Measurements from ENCODE around the gene FRMD6. TPM values are rescaled to one million over a fixed set of nuclear protein-coding genes. Genes with fewer than 3 reads are reported as not detected.
A peak's percentile ranks its signal among the peaks of the same experiment; 100 is the strongest.

The FRMD6 gene
- total RNA-seq, 2 experiments from 2014 or later: 2.5 to 3.5 TPM

DNA sequence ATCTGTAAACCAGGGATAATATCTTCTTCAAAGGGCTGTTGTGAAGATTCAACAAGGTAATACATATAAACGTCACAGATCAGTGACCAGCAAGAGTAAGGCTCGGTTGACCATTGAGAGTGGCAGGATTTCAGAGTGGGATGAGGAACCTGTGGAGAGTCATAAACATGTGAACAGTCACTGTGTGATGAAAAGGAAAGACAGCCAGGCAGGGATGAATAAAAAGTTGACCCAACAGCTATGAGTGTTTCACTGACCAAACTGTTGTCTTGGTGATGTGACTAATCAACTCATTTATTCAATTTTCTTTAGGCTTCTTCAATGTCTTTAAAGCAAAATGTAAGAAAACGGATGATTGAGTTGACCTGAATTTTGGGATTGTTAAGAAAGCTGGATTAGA lies 8.6 kb upstream of the FRMD6 start:
- H3K36me3 Mint-ChIP-seq: no peaks in the 10 kb centered on the region
- ATAC-seq (ENCODE audit: low read depth): no peak
- no peaks in the 10 kb centered on the region for H3K9me3 Mint-ChIP-seq
- H3K27me3 Mint-ChIP-seq: peaks cover 10% of the 10 kb centered on the region
- POLR2A ChIA-PET: no interaction called here
- DNase-seq: no peak
- no peak overlapping the region for H3K27ac Mint-ChIP-seq
- no peak overlapping the region for H3K4me3 Mint-ChIP-seq
- no peaks in the 10 kb centered on the region for H3K4me1 Mint-ChIP-seq

DNA sequence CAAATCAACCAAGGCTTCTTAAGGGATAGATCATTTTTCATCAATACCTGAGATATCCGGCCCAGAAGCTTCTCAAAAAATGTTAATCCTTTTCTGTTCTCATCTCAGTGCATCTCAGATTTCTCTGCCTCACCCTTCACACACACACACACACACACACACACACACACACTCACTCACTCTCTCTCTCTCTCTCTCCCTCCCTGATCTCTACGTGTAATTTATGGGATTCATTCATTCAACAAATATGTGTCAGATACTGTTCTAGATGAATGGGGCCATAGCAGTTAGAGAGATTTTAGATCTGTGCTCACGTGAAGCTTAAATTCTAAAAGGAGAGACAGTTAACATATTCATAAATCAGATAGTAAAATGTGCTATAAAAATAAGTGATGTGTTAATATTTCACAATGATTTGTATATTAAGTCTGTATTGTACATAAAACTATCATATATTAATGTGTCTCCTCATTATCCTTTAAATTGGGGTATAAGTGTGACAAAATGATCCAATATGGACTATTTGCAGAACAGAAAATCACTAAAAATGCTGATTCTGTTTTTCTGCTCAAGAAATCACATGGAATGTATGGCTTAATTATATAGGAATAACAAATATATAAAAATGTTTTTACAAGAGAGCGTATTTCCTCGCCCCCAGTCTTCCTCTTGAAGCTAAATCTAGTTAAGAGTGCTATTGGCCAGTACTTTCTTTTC lies 7.3 kb upstream of the FRMD6 start:
- Mint-ChIP-seq H3K4me1 (no peaks in the 10 kb centered on the region), H3K36me3 (no peaks in the 10 kb centered on the region), H3K9me3 (no peaks in the 10 kb centered on the region), H3K27me3 (peaks cover 6% of the 10 kb centered on the region), H3K27ac (no peak overlapping the region), H3K4me3 (no peak overlapping the region)
- ATAC-seq (ENCODE audit: low read depth) (no peak), DNase-seq (no peak)
- POLR2A ChIA-PET: no interaction called here

DNA sequence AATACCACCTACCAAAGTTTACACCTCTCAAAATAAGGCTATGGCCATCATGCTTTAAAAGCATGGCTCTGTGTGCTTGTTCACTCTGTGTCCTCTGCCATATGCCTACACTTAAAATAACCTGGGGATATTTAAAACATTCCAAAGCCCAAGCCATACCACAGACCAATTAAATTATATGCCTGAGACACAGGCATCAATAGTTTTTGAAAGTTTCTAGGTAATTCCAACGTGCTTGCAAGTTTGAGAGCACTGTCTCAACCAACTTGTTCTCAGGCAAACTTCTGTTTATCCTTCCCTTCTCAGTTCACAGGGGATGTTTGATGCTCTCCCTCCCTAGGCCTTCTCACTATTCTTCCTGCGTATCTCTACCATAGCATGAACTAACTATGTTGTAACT lies 3.4 kb upstream of the FRMD6 start:
- no peaks in the 10 kb centered on the region for H3K9me3 Mint-ChIP-seq
- H3K36me3 Mint-ChIP-seq: no peaks in the 10 kb centered on the region
- ATAC-seq (ENCODE audit: low read depth) (no peak), DNase-seq (no peak)
- H3K4me1 Mint-ChIP-seq: peaks cover 10% of the 10 kb centered on the region
- no peak overlapping the region for H3K4me3 Mint-ChIP-seq
- no peak overlapping the region for H3K27ac Mint-ChIP-seq
- POLR2A ChIA-PET: no interaction called here
- H3K27me3 Mint-ChIP-seq: peaks cover 1% of the 10 kb centered on the region

DNA sequence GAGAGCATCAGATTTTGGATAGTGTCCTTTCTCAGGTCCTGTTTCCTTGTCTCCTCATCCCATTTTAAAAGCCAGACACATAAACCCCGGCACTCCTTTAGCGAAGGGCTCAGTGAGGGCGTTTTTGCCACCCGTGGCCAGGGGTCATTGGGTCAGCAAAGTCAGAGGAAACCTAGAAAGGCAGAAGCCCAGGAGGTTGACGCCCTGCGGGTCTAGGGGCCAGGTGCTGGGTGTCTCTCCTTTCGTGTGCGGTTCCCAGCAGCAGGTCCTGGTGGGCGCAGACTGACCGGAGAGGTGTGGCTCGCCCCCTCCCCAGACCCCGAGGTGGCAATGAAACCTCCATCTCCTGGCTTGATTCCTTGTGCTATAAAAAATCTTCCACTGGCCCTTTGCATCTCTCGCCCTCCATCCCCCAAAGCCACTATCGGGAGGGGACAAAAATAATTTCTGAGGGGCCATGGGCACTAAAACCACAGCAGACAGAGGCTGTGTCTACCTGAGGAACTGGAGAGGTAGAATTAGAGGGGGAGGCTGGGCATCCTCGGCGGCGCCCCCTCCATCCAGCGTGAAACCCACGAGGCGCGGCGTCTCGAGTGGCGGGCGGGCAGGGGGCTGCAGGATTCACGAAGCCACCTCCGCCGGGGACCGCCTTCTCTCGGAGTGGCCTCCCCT lies 858 bp upstream of the FRMD6 start:
- Mint-ChIP-seq H3K4me1 (peaks cover 16% of the 10 kb centered on the region), H3K27ac (peak overlapping the region; percentile 77), H3K4me3 (peak overlapping the region; percentile 74), H3K36me3 (no peaks in the 10 kb centered on the region), H3K9me3 (no peaks in the 10 kb centered on the region), H3K27me3 (peaks cover 2% of the 10 kb centered on the region)
- POLR2A ChIA-PET: interaction anchor here (0.5 to 1.6 kb wide), 2 partner anchors 92 to 125 kb away, joined by 3 to 4 read pairs; no protein-coding TSS in a partner anchor
- ATAC-seq (ENCODE audit: low read depth) (no peak), DNase-seq (peak; percentile 25)

DNA sequence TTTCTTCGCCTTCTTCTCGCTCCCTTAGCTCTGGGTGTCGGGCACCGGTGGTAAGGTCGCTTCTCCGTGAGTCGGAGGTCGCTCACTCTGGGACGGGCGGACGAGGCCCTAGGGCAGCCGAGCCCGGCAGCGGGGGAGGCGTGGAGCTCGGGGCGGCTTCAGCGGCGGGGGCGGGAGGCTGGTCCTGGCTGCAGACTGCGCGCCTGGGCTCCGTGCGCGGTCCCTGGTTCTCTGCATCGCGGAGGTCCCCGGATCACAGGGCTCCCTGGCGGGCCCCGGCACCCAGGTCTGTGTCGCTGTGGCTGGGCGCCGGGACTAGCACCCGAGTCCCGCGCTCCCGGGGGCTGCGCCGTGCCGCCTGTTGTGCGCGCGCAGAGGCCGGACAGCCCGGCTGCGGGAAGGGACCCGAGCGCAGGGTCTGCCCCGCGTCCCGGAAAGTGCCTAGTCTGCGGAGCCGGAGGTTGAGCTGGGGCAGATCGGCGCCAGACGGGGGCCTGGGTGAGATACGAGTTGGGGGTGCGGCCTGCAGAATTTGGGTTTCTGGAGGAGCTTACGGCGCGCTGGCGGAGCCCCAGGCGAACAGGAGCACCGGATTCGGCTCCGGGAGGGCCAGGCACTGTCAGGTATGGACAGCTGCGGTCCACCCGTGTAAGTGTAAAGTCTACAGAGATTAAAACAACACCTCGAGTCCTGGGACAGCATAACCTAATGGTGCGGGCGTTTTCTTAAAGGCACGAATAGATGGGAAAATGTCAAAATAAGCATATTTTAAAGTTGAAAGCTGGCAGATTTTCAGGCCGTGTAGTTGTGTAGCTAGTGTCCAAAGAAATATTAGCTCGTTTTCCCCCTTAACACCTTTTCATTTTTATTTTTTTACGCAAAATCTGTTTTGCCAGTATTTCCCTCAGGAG lies 713 bp downstream of the FRMD6 start:
- ATAC-seq (ENCODE audit: low read depth) (peak; percentile 53), DNase-seq (no peak)
- POLR2A ChIA-PET: interaction anchor here (0.7 to 1.6 kb wide), 5 partner anchors 10 to 558 kb away, joined by 3 to 8 read pairs (median 4); partner anchors contain the start of gene TRIM9
- Mint-ChIP-seq H3K4me3 (peak overlapping the region; percentile 85), H3K27me3 (peaks cover 11% of the 10 kb centered on the region), H3K36me3 (no peaks in the 10 kb centered on the region), H3K9me3 (no peaks in the 10 kb centered on the region), H3K4me1 (peaks cover 16% of the 10 kb centered on the region), H3K27ac (peak overlapping the region; percentile 63)

DNA sequence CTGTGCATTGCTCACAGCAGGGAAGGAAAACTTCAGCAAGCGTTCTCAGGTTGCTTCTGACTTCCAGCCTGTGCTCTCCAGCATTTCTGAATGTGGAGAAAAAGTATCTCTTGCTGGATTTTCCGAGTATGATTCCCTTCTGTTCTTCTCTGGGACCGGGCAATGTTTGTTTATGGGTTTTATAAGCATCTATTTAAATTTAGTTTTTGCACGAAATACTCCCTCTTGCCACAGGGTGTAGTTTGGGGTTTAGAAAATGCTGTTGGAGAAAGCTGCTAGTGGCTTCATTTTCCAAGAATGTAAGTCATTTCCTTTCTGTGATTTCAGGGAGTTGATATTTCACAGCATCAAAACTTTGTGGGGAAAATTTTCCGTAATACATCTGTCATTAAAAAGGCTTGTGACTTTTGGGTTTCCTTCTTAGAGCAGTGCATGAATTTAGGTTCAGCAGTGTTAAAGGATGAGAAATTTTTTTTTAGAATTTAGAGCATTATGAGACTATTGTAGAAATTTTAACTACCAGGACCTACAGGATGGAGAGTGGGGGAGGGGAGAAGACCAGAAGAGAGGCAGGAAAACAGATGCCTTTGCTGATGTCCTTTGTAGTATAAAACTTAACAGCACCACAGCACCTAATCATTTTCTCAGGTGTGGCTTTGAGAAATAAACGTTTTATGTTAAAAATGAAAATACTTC lies 1.5 kb downstream of the FRMD6 start:
- POLR2A ChIA-PET: interaction anchor here (1.0 to 1.5 kb wide), 3 partner anchors 9 to 559 kb away, joined by 4 to 8 read pairs (median 5); partner anchors contain the start of gene TRIM9
- H3K27me3 Mint-ChIP-seq: peaks cover 14% of the 10 kb centered on the region
- no peak for ATAC-seq (ENCODE audit: low read depth)
- H3K36me3 Mint-ChIP-seq: no peaks in the 10 kb centered on the region
- no peak overlapping the region for H3K27ac Mint-ChIP-seq
- DNase-seq: no peak
- H3K9me3 Mint-ChIP-seq: no peaks in the 10 kb centered on the region
- peaks cover 16% of the 10 kb centered on the region for H3K4me1 Mint-ChIP-seq
- peak overlapping the region; percentile 85 for H3K4me3 Mint-ChIP-seq

DNA sequence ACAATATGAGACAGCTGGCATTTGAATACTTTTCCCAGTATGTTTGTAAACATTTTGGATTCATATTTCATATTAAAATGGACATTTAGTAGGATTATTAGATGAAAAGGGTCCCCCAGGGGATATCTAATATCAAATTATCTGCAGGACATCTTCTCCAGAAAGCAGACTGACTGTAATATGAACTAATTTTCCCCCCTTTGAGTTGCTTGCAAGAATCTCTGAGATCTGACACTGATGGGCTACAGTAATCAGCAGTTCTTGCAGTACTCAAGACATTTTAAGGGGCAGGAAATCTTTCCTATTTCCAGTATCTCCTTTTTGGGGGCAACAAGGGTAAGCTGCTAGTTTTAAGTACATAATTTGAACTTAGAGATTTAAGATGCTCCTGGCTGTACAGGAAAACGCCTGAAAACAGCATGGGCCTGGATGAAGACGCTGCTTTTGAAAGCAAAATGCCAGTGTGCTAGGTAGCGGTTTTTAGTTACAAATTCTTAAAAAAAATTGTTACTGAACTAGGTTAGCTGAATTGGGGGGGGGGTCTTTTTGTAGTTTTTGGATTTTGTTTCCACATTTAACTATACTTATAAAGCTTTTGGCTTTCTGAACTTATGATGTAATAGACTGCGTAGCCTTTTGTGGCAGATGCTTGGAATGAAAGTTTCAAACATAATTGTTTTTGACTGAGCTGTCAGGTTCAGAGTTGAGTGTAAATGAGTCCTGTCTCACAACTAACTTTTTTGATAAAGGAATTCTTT lies 2.2 kb downstream of the FRMD6 start:
- Mint-ChIP-seq H3K27ac (no peak overlapping the region), H3K4me1 (peaks cover 16% of the 10 kb centered on the region), H3K4me3 (no peak overlapping the region), H3K36me3 (no peaks in the 10 kb centered on the region), H3K27me3 (peaks cover 17% of the 10 kb centered on the region), H3K9me3 (no peaks in the 10 kb centered on the region)
- no peak for ATAC-seq (ENCODE audit: low read depth)
- POLR2A ChIA-PET: interaction anchor here (1.4 kb wide), 1 partner anchor 8 kb away, joined by 4 read pairs; no protein-coding TSS in a partner anchor
- DNase-seq: no peak

DNA sequence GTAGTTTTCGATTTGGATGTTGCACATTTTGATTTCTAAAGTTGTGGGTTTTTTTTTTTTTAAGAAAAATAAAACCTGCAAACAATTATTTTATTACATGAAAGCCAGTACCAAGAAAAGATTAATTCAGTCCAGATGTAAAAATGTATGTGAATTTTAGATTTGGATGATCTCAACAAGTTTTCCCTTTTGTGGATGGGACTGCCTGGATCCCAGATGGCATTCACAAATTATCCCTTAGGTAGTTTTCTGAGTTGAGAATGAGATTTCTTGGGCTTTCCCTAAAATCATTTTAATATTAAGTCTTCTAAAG lies 2.8 kb downstream of the FRMD6 start:
- Mint-ChIP-seq H3K27me3 (peaks cover 17% of the 10 kb centered on the region), H3K4me1 (peaks cover 16% of the 10 kb centered on the region), H3K27ac (no peak overlapping the region), H3K4me3 (no peak overlapping the region), H3K9me3 (no peaks in the 10 kb centered on the region), H3K36me3 (no peaks in the 10 kb centered on the region)
- POLR2A ChIA-PET: no interaction called here
- DNase-seq (no peak), ATAC-seq (ENCODE audit: low read depth) (no peak)

DNA sequence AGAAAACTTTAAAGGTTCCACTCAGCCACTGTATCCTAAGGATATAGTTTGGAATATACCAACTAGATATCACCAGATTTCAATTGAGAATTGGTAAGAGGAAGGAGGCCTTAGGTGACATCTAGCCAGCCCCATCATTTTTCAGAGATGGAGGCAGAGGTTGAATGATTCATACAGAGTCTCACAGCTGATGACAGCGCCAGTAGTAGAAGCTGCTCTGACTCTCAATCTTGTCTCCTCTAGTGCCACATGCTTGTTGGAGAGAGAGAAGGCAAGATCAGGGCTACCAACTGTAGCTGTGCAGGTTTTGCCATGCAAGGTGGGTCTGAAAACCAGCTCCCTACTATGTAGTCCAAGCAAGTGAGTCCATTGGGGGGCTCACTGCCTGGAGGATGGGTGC lies 6.1 kb downstream of the FRMD6 start:
- Mint-ChIP-seq H3K4me3 (no peak overlapping the region), H3K36me3 (no peaks in the 10 kb centered on the region)

DNA sequence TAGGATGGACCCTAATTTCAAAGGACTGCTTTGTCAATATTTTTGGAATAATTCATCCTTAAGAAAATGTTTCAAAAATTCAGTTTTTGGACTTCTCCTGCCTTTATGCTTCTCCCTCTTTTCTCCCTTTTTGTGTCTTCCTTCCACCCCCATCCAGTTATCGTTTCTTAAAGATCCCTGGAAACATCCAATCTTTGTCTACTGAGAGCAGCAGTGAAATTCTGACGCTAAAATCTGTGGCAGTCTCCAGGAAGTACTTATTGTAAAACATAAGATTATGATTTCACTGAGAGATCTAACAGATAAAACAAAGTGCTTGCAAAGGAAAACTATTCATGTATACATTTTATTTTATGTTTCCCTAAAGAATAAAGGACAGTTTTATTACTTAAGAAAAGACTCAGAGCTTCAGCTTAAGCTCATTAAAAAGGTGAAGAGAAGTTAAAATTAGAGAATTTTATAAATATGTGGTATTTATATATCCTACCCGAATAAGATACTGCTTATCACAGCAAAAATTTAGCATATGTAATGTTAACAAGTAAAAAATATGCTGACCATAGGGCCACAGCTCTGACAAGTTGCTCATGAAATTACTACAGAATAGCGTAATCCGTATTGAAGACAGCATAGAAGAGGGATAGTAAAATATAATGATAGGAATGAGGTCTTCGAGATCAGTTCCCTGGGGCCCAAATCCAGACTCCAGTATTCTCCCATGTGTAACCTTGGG lies 6.9 kb downstream of the FRMD6 start:
- ATAC-seq (ENCODE audit: low read depth) (no peak), DNase-seq (no peak)
- Mint-ChIP-seq H3K27ac (no peak overlapping the region), H3K9me3 (peaks cover 2% of the 10 kb centered on the region), H3K36me3 (no peaks in the 10 kb centered on the region), H3K4me3 (no peak overlapping the region), H3K4me1 (peaks cover 4% of the 10 kb centered on the region), H3K27me3 (peaks cover 21% of the 10 kb centered on the region)
- POLR2A ChIA-PET: no interaction called here

More for the DNA sequence above, 6.1 kb downstream of the FRMD6 start:
- no peak for ATAC-seq (ENCODE audit: low read depth)
- DNase-seq: no peak
- no peak overlapping the region for H3K27ac Mint-ChIP-seq
- H3K9me3 Mint-ChIP-seq: no peaks in the 10 kb centered on the region
- POLR2A ChIA-PET: no interaction called here
- peaks cover 10% of the 10 kb centered on the region for H3K4me1 Mint-ChIP-seq
- peaks cover 21% of the 10 kb centered on the region for H3K27me3 Mint-ChIP-seq

DNA sequence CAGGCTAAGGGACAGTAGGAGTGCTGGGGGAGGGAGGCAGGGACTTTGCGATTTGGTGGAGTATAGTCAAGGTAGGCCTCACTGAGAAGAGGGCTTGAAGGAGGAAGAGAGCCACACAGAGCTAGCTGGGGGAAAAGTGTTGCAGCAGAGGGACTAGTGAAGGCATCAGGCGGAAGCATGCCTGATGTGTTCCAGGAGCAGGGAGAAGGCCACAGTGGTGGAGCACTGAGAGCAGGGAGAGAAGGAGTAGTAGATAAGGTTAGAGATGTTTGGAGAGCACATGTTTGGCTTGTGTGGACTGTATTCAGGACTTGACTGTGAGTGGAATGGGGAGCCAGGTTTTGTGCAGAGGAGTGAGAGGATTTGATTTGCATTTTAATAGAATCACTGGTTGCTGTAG lies 9.0 kb downstream of the FRMD6 start:
- no peak for ATAC-seq (ENCODE audit: low read depth)
- POLR2A ChIA-PET: no interaction called here
- peaks cover 2% of the 10 kb centered on the region for H3K36me3 Mint-ChIP-seq
- no peak overlapping the region for H3K27ac Mint-ChIP-seq
- peaks cover 3% of the 10 kb centered on the region for H3K9me3 Mint-ChIP-seq
- H3K4me1 Mint-ChIP-seq: no peaks in the 10 kb centered on the region
- H3K27me3 Mint-ChIP-seq: peaks cover 19% of the 10 kb centered on the region
- no peak for DNase-seq
- H3K4me3 Mint-ChIP-seq: no peak overlapping the region

DNA sequence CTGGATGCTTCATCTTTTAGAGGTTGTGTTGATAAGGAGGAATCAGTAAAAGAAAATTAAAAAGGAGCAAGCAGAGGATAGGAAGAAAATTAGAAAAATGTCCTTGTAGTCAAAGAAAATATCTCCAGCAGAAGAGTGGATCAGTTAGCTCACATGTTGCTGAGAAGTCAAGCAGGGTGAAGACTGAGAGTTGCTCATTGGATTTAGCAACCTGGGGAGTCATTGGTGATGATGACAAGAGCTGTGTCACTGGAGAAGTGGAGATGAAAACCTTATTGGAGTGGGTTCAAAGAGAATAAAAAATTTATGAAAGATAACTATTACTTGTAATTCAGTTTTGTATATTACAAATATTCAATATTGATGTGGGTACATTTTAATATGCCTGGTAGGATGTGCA lies 9.8 kb downstream of the FRMD6 start:
- no peak for ATAC-seq (ENCODE audit: low read depth)
- no peak for DNase-seq
- no peaks in the 10 kb centered on the region for H3K4me1 Mint-ChIP-seq
- no peak overlapping the region for H3K4me3 Mint-ChIP-seq
- H3K27ac Mint-ChIP-seq: no peak overlapping the region
- POLR2A ChIA-PET: interaction anchor here (1.5 kb wide), 1 partner anchor 8 kb away, joined by 4 read pairs; no protein-coding TSS in a partner anchor
- H3K36me3 Mint-ChIP-seq: peaks cover 2% of the 10 kb centered on the region
- peaks cover 18% of the 10 kb centered on the region for H3K27me3 Mint-ChIP-seq
- peaks cover 4% of the 10 kb centered on the region for H3K9me3 Mint-ChIP-seq

All from activated naive CD8-positive, alpha-beta T cell treated with anti-CD3 and anti-CD28 coated beads, Interleukin-2, amount 10 ng/mL, durations not matched to agents 7 days and 5 days (primary cell).